NOMO-1 treated with dmso at 0.1 percent for 144 hours (cell line): Measurements from ENCODE around the gene TAX1BP3.
"Not testable (repeated sequence)": the region's sequence is repeated elsewhere in the genome, so short reads cannot be mapped to it uniquely, and the experiment has no call there.

Source experiments
- DNase-seq: peaks from one replicate; lab custom pipeline; 2025; ENCODE audit not compliant: unreplicated experiment; lab: John Stamatoyannopoulos, UW

Gene TAX1BP3, protein sequence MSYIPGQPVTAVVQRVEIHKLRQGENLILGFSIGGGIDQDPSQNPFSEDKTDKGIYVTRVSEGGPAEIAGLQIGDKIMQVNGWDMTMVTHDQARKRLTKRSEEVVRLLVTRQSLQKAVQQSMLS

DNA sequence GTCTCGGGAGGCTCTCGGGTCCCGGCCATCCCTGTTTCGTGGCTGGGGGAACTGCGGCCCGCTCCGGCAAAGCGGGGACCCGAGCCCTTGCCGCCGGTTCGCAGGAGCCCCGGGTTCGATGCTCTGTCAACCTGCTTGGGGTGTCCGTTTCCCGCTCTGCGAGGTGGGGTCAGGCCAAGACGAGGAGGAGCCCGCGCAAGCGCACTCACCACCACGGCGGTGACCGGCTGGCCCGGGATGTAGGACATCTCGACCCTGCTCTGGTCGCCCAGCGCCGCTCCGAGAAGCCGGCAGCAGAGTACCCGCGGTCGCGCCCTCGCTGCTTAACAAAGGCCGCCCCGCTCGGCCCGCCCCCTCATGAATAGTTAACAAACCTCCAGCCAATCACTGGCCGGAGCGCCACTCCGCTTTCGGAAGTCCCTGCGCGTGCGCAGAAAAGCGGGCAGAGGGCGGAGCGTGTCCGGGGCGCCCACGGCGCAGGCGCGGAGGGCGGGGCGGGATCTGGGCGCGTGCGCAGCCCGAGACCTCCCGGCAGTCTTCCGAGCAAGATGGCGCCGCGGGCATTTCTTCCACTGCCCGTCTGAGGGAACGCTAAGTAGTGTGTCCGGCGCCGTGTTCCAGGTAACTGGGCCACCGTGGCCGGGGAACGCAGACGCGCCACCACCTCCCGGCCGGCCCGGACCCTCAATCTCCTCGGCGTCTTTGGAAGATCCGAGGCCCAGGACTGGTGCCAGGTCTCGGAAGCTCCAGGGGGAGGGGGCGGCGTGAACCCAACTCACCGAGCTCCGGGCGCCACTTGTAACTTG lies at the start of gene TAX1BP3, which contains the start of gene EMC6:
Gene TAX1BP3 (minus strand): TSS at position 300 of the 806 bp plus-strand sequence. CDS start 52 bp downstream, at position 248.
Gene EMC6 (plus strand): TSS at position 534 of the 806 bp plus-strand sequence. CDS start 335 bp downstream, outside the sequence.
- DNase-seq, result peak; percentile 94

DNA sequence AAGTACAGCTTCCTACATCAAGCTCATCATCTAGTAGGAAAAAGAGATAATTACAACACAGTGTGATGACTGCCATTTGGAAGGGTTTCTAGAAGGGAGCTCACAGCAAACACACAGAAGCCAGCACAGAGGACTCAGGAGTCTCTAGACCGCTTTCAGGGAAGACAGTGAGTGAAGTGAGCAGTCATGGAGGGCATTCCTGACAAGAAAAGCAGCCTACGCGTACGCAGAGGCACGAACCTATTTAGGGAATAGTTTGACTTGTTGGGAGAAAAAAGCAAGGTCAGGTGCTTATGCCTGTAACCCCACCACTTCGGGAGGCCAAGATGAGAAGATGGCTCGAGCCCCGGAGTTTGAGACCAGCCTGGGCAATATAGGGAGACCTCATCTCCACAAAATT lies 46.9 kb upstream of the TAX1BP3 start:
- DNase-seq, result no peak

DNA sequence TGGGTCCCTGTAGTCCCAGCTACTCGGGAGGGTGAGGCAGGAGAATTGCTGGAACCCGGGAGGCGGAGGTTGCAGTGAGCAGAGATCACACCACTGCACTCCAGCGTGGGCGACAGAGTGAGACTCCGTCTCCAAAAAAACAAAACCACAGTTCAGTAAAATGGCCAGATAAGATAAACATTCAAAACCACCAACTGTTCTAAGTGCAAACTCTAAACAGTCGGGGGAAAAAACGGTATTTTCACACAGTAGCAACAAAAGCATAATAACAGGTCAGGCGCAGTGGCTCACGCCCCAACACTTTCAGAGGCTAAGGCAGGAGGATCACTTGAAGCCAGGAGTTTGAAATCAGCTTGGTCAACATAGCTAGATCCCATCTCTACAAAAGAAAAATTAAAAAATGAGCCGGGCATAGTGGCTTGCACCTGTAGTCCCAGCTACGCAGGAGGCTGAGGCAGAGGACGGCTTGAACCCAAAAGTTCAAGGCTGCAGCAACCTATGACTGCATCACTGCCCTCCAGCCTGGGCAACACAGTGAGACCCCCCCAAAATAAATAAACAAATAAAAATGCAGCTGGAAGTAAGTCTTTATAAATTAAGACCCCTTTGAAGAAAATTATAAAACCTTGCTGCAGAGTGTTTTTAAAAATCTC lies 44.6 kb upstream of the TAX1BP3 start:
- DNase-seq, result no peak

DNA sequence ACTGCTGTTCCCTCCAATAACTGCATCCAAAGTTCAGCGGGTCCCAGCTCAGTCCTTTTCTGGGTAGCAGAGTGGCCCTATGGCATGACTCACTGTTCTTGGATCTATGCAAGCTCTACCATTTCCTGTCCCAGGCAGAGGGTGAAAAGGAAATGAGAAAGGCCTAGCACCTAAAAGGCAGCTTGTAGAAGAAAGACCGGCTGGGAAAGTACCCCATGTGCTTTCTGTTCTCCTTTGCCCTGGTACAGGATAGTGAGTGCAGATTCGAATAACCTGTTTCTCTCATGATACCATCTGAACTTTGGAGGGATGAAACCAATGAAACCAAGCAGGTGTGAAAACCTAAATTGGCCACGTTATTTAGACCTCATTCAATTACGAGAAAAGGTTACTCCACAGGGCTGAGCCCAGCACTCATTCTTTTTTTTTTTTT lies 42.6 kb upstream of the TAX1BP3 start:
- peak; percentile 82 for DNase-seq

DNA sequence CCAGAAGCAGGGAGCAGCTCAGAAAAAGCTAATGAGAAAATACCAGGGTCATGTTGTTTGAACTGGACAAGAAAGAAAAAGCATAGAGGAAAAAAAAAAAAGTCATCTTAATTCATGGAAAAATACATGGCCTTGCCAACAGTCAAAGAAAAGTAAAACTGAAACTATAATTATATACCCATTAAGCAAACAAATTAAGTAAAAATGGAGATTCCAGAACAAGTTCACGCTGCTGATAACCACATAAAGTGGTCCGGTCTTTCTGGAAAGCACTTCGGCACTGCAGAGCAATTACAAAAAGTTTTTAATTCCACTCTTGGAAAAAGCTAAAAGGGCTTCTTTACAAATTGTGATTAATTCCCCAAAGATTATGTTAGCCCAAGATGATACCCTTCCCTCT lies 40.0 kb upstream of the TAX1BP3 start:
- DNase-seq, result no peak

DNA sequence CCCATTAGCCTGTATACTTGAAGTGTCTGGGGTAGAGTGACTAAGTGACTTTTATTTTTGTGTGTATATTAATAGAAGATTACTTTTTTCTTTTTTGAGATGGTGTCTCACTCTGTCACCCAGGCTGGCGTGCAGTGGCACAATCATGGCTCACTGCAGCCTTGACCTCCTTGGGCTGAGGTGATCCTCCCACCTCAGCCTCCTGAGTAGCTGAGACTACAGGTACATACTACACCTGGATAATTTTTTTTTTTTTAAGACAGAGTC lies 37.3 kb upstream of the TAX1BP3 start:
- not testable (repeated sequence) for DNase-seq

DNA sequence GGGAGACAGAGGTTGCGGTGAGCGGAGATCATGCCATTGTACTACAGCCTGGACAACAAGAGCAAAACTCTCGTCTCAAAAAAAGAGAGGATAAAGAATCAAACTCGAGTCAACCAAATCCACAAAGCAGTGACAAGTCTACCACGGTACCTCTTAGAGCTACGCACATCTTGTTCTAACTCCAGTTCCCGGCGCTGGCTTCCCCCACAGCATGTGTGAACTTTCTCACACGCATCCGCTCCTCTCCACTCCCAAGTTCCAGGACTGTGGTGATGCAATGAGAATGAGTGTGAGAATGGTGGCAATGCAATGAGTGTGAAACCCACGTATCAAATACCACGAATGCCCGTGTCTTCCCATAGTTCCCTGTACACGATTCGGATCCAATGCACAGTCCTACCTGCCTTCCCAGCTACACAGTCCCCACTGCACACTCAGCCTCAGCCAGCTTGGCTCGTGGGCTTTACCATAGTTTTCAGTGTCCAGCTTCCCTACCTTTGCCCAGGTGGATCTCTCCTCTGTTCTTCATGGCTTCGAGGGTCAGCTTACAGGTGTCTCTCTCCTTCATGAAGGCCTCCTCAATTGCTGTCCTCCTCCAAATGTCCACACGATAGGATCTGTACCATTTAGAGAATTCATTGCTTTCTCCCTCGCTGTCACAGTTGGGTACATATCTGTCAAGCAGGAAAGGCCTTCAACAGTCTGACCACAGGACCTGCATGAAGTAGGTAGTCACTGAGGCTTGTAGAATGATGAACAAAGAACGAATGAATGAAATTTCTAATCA lies 36.7 kb upstream of the TAX1BP3 start:
- no peak for DNase-seq

DNA sequence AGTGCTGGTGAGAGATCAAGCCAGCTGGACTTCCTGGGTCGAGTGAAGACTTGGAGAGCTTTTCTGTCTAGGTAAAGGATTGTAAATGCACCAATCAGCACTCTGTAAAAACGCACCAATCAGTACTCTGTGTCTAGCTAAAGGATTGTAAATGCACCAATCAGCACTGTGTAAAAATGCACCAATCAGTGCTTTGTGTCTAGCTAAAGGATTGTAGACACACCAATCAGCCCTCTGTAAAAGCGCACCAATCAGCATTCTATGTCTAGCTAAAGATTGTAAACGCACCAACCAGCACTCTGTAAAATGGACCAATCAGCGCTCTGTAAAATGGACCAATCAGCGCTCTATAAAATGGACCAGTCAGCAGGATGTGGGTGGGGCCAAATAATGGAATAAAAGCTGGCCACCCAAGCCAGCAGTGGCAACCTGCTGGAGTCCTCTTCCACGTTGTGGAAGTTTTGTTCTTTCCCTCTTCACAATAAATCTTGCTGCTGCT lies 33.7 kb upstream of the TAX1BP3 start:
- not testable (repeated sequence) for DNase-seq

DNA sequence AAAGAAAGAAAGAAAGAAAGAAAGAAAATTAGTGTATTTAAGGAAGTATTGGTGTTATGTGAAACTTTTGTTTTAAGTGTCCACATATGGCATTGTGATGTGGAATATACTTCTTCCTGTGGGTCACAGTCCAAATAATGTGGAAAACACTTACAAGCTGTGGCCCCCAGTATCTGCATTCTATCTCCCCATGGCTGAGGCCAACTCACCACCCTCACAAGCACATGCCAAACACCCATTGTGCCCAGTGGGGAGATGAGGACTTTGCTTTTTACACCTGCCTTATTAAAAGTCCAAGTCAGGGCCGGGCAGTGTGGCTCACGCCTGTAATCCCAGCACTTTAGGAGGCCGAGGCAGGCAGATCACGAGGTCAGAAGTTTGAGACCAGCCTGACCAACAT lies 31.6 kb upstream of the TAX1BP3 start:
- no peak for DNase-seq

DNA sequence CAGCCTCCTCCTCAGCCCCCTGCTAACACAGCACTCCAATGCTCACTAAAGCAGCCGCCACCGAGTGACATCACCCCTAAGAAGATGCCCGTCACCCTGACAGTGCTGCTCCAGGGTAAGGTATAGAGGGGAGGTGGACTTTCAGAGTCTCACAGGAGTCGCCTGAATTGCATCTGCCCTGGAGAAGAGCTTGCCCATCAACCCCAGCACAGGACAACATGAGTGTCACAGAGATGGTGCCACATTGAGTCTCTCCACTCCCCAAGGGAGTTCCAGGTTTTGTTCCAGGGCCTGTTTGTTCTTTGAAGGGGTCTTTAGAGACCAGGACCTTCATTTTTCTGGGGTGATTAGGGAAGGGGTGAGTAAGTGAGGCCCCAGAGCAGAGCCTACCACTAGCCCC lies 29.8 kb upstream of the TAX1BP3 start:
- no peak for DNase-seq

DNA sequence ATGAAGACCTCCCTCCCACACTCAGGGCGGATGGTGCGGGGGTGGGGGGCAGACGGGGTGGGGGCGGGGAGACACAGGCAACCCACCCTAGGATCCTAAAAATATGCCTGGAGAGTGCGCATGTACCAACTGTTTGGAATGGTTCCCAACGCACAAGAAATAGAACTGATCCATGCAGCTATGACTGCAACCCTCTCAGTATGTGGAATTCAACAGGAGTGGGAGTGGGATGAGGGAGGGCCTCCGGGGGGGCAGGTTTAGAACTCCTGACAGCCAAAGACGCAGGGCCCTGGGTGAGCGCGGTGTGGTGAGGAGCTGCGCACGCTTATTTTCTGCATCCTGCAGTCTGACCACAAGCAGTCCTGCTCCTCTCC lies 28.7 kb upstream of the TAX1BP3 start:
- DNase-seq, result no peak

DNA sequence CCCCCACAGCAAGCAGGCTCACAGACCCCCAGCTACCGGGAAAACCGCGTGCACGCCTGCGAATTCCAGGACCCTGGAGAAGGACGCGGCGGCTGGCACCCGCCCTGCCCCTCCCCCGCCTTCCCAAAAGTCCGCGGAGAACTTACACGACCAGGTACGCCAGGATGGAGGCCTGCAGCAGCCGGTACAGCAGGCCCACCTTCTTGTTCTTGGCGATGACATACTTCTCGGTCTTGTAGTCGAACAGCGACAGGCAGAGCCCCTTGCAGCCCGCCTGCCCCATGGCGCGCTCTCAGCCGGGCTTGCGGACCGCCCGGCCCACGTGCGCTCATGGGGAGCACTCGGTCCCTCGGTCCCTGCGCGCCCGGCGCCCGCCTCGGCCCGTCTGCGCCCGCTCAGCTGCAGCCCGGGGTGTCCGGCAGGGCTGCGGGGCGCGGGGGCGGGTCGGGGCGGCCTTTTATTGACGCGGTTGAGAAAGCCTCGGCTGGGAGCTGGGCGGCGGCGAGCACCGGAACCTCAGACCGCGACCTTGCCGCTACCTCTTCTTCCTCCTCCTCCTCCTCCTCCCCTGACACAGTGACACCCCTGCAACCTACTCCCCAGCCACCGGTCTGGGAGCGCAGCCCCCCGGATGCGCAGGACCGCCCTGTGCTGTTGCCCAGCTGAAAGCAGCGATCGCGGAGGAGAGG lies 27.5 kb upstream of the TAX1BP3 start, which contains the start of gene P2RX5:
Gene P2RX5 (minus strand): TSS at position 433 of the 689 bp plus-strand sequence. CDS start 150 bp downstream, at position 283.
- DNase-seq, result peak; percentile 12

DNA sequence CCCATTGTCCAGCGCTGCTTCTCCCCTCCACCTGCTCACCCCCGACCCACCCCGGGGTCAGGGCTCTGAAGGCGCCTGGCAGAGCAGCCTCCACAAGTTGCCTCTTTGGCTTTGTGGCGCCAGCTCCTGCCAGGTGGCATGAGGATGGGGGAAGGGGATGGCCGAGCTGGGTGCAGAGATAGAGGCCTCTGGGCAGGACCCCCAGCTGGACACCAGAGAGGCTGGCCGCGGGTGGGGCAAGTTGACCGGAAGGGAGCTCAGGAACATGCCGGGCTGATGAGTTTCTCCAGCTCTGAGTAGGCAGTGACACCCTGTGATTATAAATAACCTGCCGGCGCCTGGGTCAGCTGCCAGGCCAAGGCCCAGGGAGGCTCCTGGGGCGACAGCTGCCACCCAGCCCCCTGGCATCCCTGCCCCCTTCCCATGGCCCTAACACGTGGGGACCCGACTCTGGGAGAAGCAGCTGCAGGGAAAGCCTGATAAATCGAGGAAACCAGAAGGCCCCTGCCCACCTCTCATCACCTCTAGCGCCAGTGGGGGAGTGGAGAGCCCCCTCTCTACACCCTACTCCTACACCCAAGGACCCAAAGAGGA lies 26.8 kb upstream of the TAX1BP3 start:
- DNase-seq, result no peak

DNA sequence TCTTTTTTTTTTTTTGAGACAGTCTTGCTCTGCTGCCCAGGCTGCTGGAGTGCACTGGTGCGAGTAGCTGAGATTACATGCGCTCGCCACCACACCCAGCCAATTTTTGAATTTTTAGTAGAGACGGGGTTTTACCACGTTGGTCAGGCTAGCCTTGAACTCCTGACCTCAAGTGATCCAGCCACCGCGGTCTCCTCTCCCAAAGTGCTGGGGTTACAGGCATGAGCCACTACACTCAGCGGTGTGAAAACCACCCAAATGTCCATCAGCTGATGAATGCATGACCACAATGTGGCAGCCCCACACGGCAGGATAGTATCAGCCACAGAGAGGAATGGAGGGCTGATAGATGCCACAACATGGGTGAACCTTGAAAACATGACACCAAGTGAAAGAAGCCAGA lies 25.5 kb upstream of the TAX1BP3 start:
- no peak for DNase-seq

DNA sequence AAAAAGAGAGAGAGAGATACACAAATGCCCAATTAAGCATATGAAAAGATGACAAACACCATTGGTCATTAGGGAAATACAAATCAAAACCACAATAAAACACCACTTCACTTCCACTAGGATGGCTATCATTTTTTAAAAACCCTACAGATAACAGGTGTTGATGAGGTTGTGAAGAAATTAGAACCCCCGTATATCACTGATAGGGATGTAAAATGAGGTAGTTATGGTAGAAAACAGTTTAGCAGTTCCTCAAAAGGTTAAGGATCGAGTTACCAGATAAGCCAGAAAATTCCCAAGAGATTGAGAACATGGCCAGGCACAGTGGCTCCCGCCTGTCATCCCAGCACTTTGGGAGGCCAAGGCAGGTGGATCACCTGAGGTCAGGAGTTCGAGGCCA lies 24.8 kb upstream of the TAX1BP3 start:
- DNase-seq, result no peak

DNA sequence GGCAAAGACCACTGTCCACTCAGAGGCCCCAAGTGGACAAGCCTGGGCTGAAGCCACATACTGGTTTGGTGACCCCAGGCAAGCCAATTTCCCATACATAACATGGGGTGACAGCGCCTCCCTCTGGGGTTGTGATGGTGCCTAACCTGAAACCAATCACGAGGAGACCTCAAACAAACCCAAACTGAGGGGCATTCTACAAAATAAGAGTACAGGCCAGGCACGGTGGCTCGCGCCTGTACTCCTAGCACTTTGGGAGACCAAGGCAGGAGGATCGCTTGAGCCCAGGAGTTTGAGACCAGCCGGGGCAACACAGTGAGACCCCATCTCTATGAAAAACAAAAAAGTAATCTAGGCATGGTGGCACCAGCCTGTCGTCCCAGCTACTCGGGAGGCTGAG lies 24.0 kb upstream of the TAX1BP3 start:
- DNase-seq, result no peak

DNA sequence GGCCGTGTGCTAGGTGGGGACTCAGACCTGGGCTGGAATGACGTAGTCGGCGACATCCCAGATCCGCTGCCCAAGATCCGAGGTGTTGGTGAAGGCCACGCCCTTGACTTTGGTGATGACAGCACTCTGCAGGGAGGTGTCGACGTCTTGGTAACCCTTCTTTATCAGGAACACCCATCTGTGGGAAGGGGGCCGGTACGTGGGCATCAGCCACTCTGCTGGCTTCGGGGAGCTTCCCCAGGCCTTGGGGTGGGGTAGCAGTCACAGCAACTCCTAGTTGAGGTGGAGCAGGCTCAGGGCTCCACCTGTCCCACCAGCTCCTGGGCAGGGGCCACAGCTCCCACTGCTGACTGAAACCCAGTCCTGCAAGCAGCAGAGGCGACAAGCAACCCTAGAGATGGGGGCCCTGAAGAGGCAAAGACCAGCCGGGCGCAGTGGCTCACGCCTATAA lies 23.3 kb upstream of the TAX1BP3 start:
- DNase-seq, result no peak

DNA sequence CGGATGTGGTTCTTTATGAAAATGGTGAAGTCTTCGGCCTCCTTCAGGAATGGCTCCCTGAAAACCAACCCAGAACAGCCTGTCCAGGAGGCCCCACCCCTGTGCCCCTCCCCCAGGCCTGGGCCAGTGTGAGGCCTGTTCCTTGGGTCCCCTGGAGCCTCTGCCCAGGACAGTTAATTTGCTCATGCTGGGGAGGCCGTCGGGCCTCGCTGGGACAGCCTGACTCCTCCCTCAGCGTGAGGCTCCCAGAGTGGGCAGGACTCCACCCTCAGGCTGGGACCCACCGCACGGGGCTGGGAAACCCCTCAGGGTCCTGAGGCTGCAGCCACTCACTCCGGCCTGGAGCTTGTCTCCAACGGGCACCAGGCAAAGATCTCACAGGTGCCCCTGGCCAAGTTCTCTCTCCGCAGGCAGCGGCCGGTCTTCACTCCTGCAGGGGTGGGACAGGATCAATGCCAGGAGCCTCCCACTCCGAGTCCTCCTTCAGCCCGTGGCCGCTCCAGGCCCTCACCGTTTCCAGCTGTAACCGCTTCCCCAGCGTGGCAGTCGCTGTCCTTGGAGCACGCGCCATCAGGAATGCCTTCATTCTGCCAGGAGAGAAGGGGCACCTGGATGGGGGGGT lies 21.8 kb upstream of the TAX1BP3 start:
- DNase-seq, result no peak

DNA sequence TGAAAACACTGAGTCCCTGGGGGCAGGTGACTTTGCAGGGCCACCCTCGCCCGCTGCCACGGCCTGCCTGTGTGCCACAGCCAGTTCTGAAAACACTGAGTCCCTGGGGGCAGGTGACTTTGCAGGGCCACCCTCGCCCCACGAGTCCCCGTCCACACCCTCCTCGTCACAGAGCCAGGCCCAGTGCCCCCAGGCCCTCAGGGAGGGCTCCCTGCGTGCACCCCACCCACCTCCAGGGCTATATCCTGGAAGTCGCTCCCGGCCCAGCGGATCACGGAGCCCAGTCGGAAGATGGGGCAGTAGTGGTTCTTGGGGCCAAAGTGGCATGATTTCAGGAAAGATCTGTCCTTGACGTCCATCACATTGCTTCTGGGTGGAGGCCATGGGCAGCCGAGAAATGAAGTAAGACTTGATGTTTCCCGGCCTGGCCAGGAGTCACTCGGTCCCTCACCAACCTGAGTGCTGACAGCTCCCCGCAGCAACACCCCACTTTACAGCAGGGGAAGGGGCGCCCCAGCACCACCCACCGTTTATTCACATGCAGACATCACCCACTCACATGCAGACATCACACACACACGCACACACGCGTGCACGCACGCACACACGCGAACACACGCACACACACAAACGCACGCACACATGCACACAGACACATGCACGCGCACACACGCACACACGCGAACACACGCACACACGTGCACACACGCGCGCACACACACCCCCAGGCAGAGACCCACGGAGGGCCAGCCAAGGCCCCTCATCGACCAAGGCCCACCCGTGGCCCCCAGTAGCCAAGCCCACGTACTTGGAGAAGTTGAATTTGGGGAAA lies 21.1 kb upstream of the TAX1BP3 start:
- no peak for DNase-seq
